ENCODE results near the gene RBM24. TPM values are rescaled to one million over a fixed set of nuclear protein-coding genes. Genes with fewer than 3 reads are reported as not detected.
"Not testable (repeated sequence)": the region's sequence is repeated elsewhere in the genome, so short reads cannot be mapped to it uniquely, and the experiment has no call there.

Gene RBM24
- total RNA-seq, 6 donors from 2014 or later, result 0.26 to 6.7 (median 1.0) TPM; not detected in 1

GRCh38 chr6:17318435-17319165 is 37.4 kb downstream of the RBM24 start:
- no peak overlapping the region for H3K27ac ChIP-seq
- H3K36me3 ChIP-seq, result no peaks in the 10 kb centered on the region
- no peaks in the 10 kb centered on the region for H3K27me3 ChIP-seq
- no peaks in the 10 kb centered on the region for H3K4me1 ChIP-seq
- DNase-seq (no peak), ATAC-seq (ENCODE audit: low FRiP score in 2 of 2) (no peak)
- no peaks in the 10 kb centered on the region for H3K9me3 ChIP-seq
- no peak for TF ChIP-seq POLR2AphosphoS5 (IDR thresholded peaks at IDR 0.05)
- TF ChIP-seq POLR2A (IDR thresholded peaks at IDR 0.05), result no peak
- TF ChIP-seq CTCF (IDR thresholded peaks at IDR 0.05), result no peak
- no peak for TF ChIP-seq EP300 (IDR thresholded peaks at IDR 0.05)
- 71 to 90% methylated on average over 5 of the region's 5 CpGs for WGBS, 2 donors
- no peak overlapping the region for H3K4me3 ChIP-seq

- H3K27ac ChIP-seq; H3K9me3 ChIP-seq; H3K36me3 ChIP-seq; ATAC-seq (ENCODE audit: low FRiP score in 2 of 2); H3K27me3 ChIP-seq; H3K4me1 ChIP-seq; H3K4me3 ChIP-seq; DNase-seq: not testable (repeated sequence)
- WGBS, 2 donors, result 93 to 96% methylated on average over 7 of the region's 7 CpGs
Measured at GRCh38 chr6:17320266-17320665, 39.1 kb downstream of the RBM24 start.

GRCh38 chr6:17331238-17331637 is 50.1 kb downstream of the RBM24 start:
- WGBS, 2 donors, result 65 to 73% methylated on average over 5 of the region's 5 CpGs
- H3K27me3 ChIP-seq, result no peaks in the 10 kb centered on the region
- ATAC-seq (ENCODE audit: low FRiP score in 2 of 2) (no peak), DNase-seq (no peak)
- H3K36me3 ChIP-seq, result no peaks in the 10 kb centered on the region
- H3K4me1 ChIP-seq, result no peaks in the 10 kb centered on the region
- no peak overlapping the region for H3K27ac ChIP-seq
- H3K4me3 ChIP-seq, result no peak overlapping the region
- no peak for TF ChIP-seq POLR2AphosphoS5 (IDR thresholded peaks at IDR 0.05)
- TF ChIP-seq EP300 (IDR thresholded peaks at IDR 0.05), result no peak
- TF ChIP-seq POLR2A (IDR thresholded peaks at IDR 0.05), result no peak
- TF ChIP-seq CTCF (IDR thresholded peaks at IDR 0.05), result no peak
- H3K9me3 ChIP-seq, result no peaks in the 10 kb centered on the region

- ATAC-seq (ENCODE audit: low FRiP score in 2 of 2), result no peak
- no peaks in the 10 kb centered on the region for H3K9me3 ChIP-seq
- no peak for DNase-seq
- no peak overlapping the region for H3K27ac ChIP-seq
- no peak overlapping the region for H3K4me3 ChIP-seq
- no peak for TF ChIP-seq EP300 (IDR thresholded peaks at IDR 0.05)
- no peak for TF ChIP-seq CTCF (IDR thresholded peaks at IDR 0.05)
- TF ChIP-seq POLR2A (IDR thresholded peaks at IDR 0.05), result no peak
- TF ChIP-seq POLR2AphosphoS5 (IDR thresholded peaks at IDR 0.05), result no peak
- no peaks in the 10 kb centered on the region for H3K27me3 ChIP-seq
- no peaks in the 10 kb centered on the region for H3K4me1 ChIP-seq
- 79 to 81% methylated on average over 7 of the region's 7 CpGs for WGBS, 2 donors
- no peaks in the 10 kb centered on the region for H3K36me3 ChIP-seq
Measured at GRCh38 chr6:17334265-17334664, 53.1 kb downstream of the RBM24 start.

- Histone ChIP-seq H3K27me3 (no peaks in the 10 kb centered on the region), H3K36me3 (no peaks in the 10 kb centered on the region), H3K4me1 (no peaks in the 10 kb centered on the region), H3K9me3 (no peaks in the 10 kb centered on the region), H3K27ac (no peak overlapping the region), H3K4me3 (no peak overlapping the region)
- ATAC-seq (ENCODE audit: low FRiP score in 2 of 2) (no peak), DNase-seq (no peak)
- no peak for TF ChIP-seq CTCF (IDR thresholded peaks at IDR 0.05)
- TF ChIP-seq EP300 (IDR thresholded peaks at IDR 0.05), result no peak
- TF ChIP-seq POLR2AphosphoS5 (IDR thresholded peaks at IDR 0.05), result no peak
- no peak for TF ChIP-seq POLR2A (IDR thresholded peaks at IDR 0.05)
- WGBS, 2 donors, result 69 to 70% methylated on average over 2 of the region's 2 CpGs
Measured at GRCh38 chr6:17336425-17336824, 55.3 kb downstream of the RBM24 start.
